ENCODE data around the gene MYADM.

DNA sequence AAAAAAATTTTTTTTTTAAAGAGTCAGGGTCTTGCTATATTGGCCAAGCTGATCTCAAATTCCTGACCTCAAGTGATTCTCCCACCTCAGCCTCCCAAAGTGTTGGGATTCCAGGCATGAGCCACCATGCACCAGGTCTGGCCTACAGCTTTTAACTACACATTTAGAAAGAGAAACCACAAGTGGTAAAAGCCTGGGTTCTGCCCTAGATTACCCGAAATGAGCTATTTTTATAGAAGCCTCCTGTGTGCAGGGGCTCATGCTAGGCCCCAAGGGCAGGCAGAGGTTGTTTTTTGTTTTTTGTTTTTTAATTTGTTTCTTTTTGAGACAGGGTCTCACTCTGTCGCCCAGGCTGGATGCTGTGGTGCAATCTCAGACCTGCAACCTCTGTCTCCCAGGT lies 14.0 kb upstream of the MYADM start:
- no peak for TF ChIP-seq ZNF274 (IDR thresholded peaks at IDR 0.05; ENCODE audit: low read depth, low read length)
- no peak for TF ChIP-seq YY1 (IDR thresholded peaks at IDR 0.05; ENCODE audit: insufficient read depth, insufficient read length)

Measured in NT2/D1 (cell line).